GM12878 (cell line): ENCODE data around the gene STAB2. TPM values are rescaled to one million over a fixed set of nuclear protein-coding genes. Genes with fewer than 3 reads are reported as not detected.

Source experiments
- ATAC-seq: fragments of 200-7000 bp; cut with Tn5 transposase; 3 replicates; pipeline ENCODE4 v1.9.1; 2020; ENCODE audit warnings: mild to moderate bottlenecking, moderate library complexity
- BruUV-seq: library from RNA; stranded (reverse); fragments of 400-500 nt; replicated peaks from 2 replicates; lab custom pipeline; 2021; lab: Mats Ljungman, UMichigan
- CTCF ChIA-PET: fragments of 300-600 bp; sonication (Branson Sonifier 250); formaldehyde crosslinking; extraction: SDS; loops from one replicate; lab custom pipeline; 2021; ENCODE audit warnings: inconsistent platforms; lab: Yijun Ruan, JAX
- POLR2A ChIA-PET: fragments of 350-600 bp; formaldehyde crosslinking; extraction: SDS; loops from one replicate; lab custom pipeline; 2021; ENCODE audit warnings: inconsistent platforms; lab: Charles Lee
- RAD21 ChIA-PET: fragments of 300-600 bp; sonication (Branson Sonifier 250); formaldehyde crosslinking; loops from one replicate; lab custom pipeline; 2023; ENCODE audit warnings: antibody characterized with exemption; ENCODE audit not compliant: unreplicated experiment; lab: Charles Lee
- SMC1A ChIA-PET: fragments of 300-600 bp; sonication (Branson Sonifier 250); formaldehyde crosslinking; loops from one replicate; lab custom pipeline; 2023; ENCODE audit not compliant: unreplicated experiment, uncharacterized antibody; lab: Charles Lee
- DNase-seq: peaks from one replicate; pipeline ENCODE4 v3.0.0-alpha.2; 2011; ENCODE audit warnings: low read depth, low spot score
- FAIRE-seq: peaks from 3 replicates; lab custom pipeline; 2011; peaks lifted over from hg19 to GRCh38; lab: Jason Lieb, UNC
- H2AFZ ChIP-seq: 2 replicates; pipeline ENCODE4 v1.6.0; 2011; ENCODE audit warnings: low read depth, low read length, control low read depth; ENCODE audit not compliant: control insufficient read depth
- H3K27ac ChIP-seq: 2 replicates; pipeline ENCODE4 v1.5.1; 2011; ENCODE audit warnings: control low read depth; ENCODE audit not compliant: control insufficient read depth, insufficient read depth
- H3K27me3 ChIP-seq, 2 experiments: replicated peaks in 1 of 2; 2 replicates each; pipeline versions ENCODE4 v1.6.0 to v1.6.1; 2011; ENCODE audit warnings: low read length in 1 of 2; ENCODE audit not compliant: control insufficient read depth in 2 of 2, insufficient read depth in 2 of 2
- H3K36me3 ChIP-seq, 2 experiments: 2 replicates each; pipeline ENCODE4 v1.5.1; 2011; ENCODE audit warnings: low read length in 1 of 2; ENCODE audit not compliant: control insufficient read depth in 2 of 2, insufficient read depth in 2 of 2
- H3K4me1 ChIP-seq: 2 replicates; pipeline ENCODE4 v1.6.1; 2011; ENCODE audit warnings: mild to moderate bottlenecking, low read length, moderate library complexity, mixed read lengths; ENCODE audit not compliant: control insufficient read depth, insufficient read depth
- H3K4me2 ChIP-seq: 2 replicates; pipeline ENCODE4 v1.6.0; 2011; ENCODE audit warnings: control low read depth; ENCODE audit not compliant: control insufficient read depth, insufficient read depth
- H3K4me3 ChIP-seq: fragments of 200-600 bp; sonication (generic); 2 replicates; pipeline ENCODE4 v1.5.1; 2016
- H3K79me2 ChIP-seq: 2 replicates; pipeline ENCODE4 v1.6.0; 2011; ENCODE audit warnings: low read length; ENCODE audit not compliant: control insufficient read depth, insufficient read depth
- H3K9ac ChIP-seq: 2 replicates; pipeline ENCODE4 v1.8.0; 2011; ENCODE audit warnings: low read length, control low read depth, mixed read lengths; ENCODE audit not compliant: control insufficient read depth, insufficient read depth
- H3K9me3 ChIP-seq: replicated peaks from 3 replicates; pipeline ENCODE4 v1.5.1; 2011; ENCODE audit warnings: mild to moderate bottlenecking, low read length; ENCODE audit not compliant: control insufficient read depth, insufficient read depth
- H4K20me1 ChIP-seq: 2 replicates; pipeline ENCODE4 v1.6.0; 2011; ENCODE audit not compliant: control insufficient read depth, insufficient read depth
- ATF2 ChIP-seq: IDR thresholded peaks from 2 replicates; pipeline ENCODE4 v1.6.1; 2012; ENCODE audit warnings: low read length, inconsistent platforms
- BCLAF1 ChIP-seq: fragments of 450-650 bp; IDR thresholded peaks from 2 replicates; pipeline ENCODE4 v1.6.1; 2017; ENCODE audit warnings: antibody characterized with exemption, mild to moderate bottlenecking, moderate library complexity
- DPF2 ChIP-seq: fragments of 450-650 bp; IDR thresholded peaks from 2 replicates; pipeline ENCODE4 v1.6.1; 2017; ENCODE audit warnings: mild to moderate bottlenecking
- MEF2B ChIP-seq: fragments of 450-650 bp; IDR thresholded peaks from 2 replicates; pipeline ENCODE4 v1.6.1; 2018; ENCODE audit warnings: mild to moderate bottlenecking, moderate library complexity; ENCODE audit not compliant: partially characterized antibody, poor library complexity, severe bottlenecking
- NFIC ChIP-seq: IDR thresholded peaks from 2 replicates; pipeline ENCODE4 v1.6.1; 2012; ENCODE audit warnings: low read depth, mild to moderate bottlenecking, inconsistent platforms, low read length, moderate library complexity
- PML ChIP-seq: IDR thresholded peaks from 2 replicates; pipeline ENCODE4 v1.6.1; 2012; ENCODE audit warnings: low read length, inconsistent platforms
- SMAD5 ChIP-seq: IDR thresholded peaks from 2 replicates; pipeline ENCODE4 v1.6.1; 2016; ENCODE audit warnings: antibody characterized with exemption, low read depth
- STAT3 ChIP-seq: IDR thresholded peaks from 2 replicates; pipeline ENCODE4 v1.6.1; 2011; ENCODE audit warnings: low read depth, low read length, improper control_type of control experiment
- USF1 ChIP-seq: IDR thresholded peaks from 2 replicates; pipeline ENCODE4 v1.6.1; 2011; ENCODE audit warnings: borderline replicate concordance, low read depth, mild to moderate bottlenecking, moderate library complexity, mixed read lengths, low read length; ENCODE audit not compliant: insufficient read depth; ENCODE audit errors: extremely low read length
- ZBTB4 ChIP-seq: fragments of 450-650 bp; formaldehyde crosslinking; IDR thresholded peaks from 2 replicates; pipeline ENCODE4 v1.4.0; 2022; ENCODE audit warnings: mild to moderate bottlenecking, moderate library complexity
- ZNF274 ChIP-seq: IDR thresholded peaks from one replicate; pipeline ENCODE4 v1.8.0; 2011; ENCODE audit not compliant: insufficient read length, insufficient read depth
- ZNF687 ChIP-seq: fragments of 450-650 bp; IDR thresholded peaks from 2 replicates; pipeline ENCODE4 v1.6.1; 2017; ENCODE audit warnings: mild to moderate bottlenecking, moderate library complexity
- WGBS: methylation state at CpG from one replicate; pipeline ENCODE4 v1.1.6; 2016; ENCODE audit warnings: low lambda C conversion rate; ENCODE audit not compliant: insufficient replicate concordance, insufficient coverage; ENCODE audit errors: missing lambda C conversion rate; 5-methylcytosine and 5-hydroxymethylcytosine counted together
- in situ Hi-C: fragments of 300-500 bp; cut with MboI; formaldehyde crosslinking; loops from 9 replicates; pipeline ENCODE4 v1.14.3; 2018; ENCODE audit warnings: mixed read lengths
- intact Hi-C: fragments of 100-400 bp; cut with micrococcal nuclease; formaldehyde crosslinking; loops from one replicate; pipeline ENCODE4 v1.14.2; 2022; ENCODE audit not compliant: unreplicated experiment
- polyA plus RNA-seq, 11 experiments: library from polyadenylated mRNA; depleted of rRNA in 4 of 11; unstranded in 6 of 11; stranded (reverse) in 5 of 11; fragments of >200 nt; fragmentation: Nextera tagmentation in 4 of 11; fragmentation: Illumina TruSeq in 1 of 11; extraction: Ambion mirVana in 4 of 11; extraction: Trizol in 1 of 11; gene quantifications; 1 replicate in 1 of 11; 2 replicates in 10 of 11; pipeline versions ENCODE4 v1.2.1 to v1.2.3, GENCODE V29; 2011 to 2016; ENCODE audit warnings: inconsistent platforms in 2 of 11, missing spikeins in 2 of 11, low read depth in 1 of 11
- total RNA-seq, 4 experiments: library from RNA; depleted of rRNA in 3 of 4; stranded (reverse); fragments of >200 nt in 3 of 4; fragmentation: Illumina TruSeq in 1 of 4; extraction: Trizol in 1 of 4; gene quantifications; 2 replicates each; pipeline versions ENCODE4 v1.2.1 to v1.2.3, GENCODE V29; 2013 to 2021

Gene STAB2
- total and polyA plus RNA-seq, 10 of the 15 experiments (the other 5 are each of a cell fraction or from before 2014, with no cell fraction given) = 0.37 TPM; not detected in 9

GRCh38 chr12:103798586-103798985 is 211.5 kb downstream of the STAB2 start:
- Histone ChIP-seq H4K20me1 (no peaks in the 10 kb centered on the region), H3K27ac (no peak overlapping the region)

More at GRCh38 chr12:103798586-103798985, 211.5 kb downstream of the STAB2 start:
- WGBS = 93% methylated on average over 4 of the region's 4 CpGs
- Histone ChIP-seq H3K36me3 (peaks cover 5% of the 10 kb centered on the region in 2 experiments; a peak in 2 of 4 replicates), H3K4me2 (no peak overlapping the region), H3K9me3 (no peaks in the 10 kb centered on the region), H3K79me2 (no peaks in the 10 kb centered on the region), H3K4me1 (no peaks in the 10 kb centered on the region), H2AFZ (no peak overlapping the region), H3K4me3 (no peak overlapping the region), H3K27me3 (no peaks in the 10 kb centered on the region), H3K9ac (no peak overlapping the region)
- intact Hi-C loops = no loop called here
- RAD21 ChIA-PET = no interaction called here
- TF ChIP-seq STAT3 (no peak), ZBTB4 (CRISPR knock-in tag) (no peak), SMAD5 (no peak), USF1 (no peak), DPF2 (no peak), MEF2B (no peak), PML (no peak), ATF2 (no peak), NFIC (no peak), ZNF274 (no peak), ZNF687 (no peak), BCLAF1 (no peak)
- FAIRE-seq = no peak
- in situ Hi-C loops = no loop called here
- CTCF ChIA-PET = no interaction called here
- BruUV-seq = no TSS peak
- SMC1A ChIA-PET = no interaction called here
- POLR2A ChIA-PET = no interaction called here
- DNase-seq = no peak
- ATAC-seq = no peak
